HG02938 (cell line): ENCODE results near the gene NEDD8.
A peak's percentile ranks its signal among the peaks of the same experiment; 100 is the strongest.
"Not testable (repeated sequence)": the region's sequence is repeated elsewhere in the genome, so short reads cannot be mapped to it uniquely, and the experiment has no call there.

ENCODE experiments used
- ATAC-seq: cut with Tn5 transposase; IDR thresholded peaks from one replicate; pipeline ENCODE4 v1.9.1; 2021; ENCODE audit warnings: mild to moderate bottlenecking, moderate library complexity; ENCODE audit not compliant: unreplicated experiment

The NEDD8 gene

DNA sequence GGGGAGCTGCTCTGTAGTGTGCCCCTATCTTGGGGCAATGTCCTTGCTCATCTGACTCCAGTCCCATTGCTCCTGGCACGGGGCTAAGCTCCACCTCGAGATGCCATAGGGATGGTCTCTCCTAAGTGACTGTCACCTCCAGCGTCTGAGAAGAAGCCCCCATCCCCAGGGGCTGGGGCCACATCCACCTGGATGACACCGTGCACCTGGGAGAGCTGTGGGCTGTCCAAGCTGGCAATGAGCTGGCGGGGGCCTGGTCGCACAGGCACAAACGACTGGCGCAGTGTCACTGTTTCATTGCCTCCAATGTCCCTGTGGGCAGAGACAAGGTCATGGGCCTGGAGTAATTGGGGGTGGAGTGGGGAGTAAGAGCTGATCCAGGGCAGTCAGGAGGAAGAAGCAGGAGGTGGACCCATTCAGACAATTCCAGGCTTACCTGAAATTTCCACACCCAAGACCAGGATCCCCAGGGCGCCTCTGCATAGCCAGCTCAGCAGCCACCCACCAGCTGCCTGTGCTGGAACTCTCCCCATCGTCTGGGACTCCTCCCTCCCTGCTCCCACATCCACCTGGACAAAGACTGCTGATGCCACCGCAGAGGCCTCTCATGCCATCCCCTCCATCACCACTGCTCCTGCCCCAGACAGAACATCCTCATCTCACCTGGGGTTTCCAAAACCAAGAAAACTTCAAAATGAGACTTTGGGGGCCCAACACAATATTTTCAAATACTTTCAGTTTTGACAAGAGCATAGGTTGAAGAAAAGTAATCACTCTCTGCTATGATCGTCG is 17.3 kb upstream of the NEDD8 start:
- ATAC-seq, result no peak

DNA sequence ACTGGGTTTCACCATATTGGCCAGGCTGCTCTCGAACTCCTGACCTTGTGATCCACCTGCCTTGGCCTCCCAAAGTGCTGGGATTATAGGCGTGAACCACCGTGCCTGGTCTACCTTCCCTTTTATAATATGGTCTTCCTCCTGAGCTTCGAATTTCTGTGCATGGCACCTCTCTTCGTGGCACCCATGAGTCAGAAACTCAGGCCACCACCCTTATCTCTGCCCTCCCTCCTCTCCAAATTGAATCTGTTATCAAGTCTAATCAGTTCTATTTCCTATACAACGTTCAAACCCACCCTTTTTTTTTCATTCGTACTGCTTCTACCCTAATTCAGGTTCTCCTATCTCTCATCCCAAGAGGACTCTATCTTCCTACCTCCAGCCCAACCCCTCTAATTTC is 15.3 kb upstream of the NEDD8 start:
- no peak for ATAC-seq

DNA sequence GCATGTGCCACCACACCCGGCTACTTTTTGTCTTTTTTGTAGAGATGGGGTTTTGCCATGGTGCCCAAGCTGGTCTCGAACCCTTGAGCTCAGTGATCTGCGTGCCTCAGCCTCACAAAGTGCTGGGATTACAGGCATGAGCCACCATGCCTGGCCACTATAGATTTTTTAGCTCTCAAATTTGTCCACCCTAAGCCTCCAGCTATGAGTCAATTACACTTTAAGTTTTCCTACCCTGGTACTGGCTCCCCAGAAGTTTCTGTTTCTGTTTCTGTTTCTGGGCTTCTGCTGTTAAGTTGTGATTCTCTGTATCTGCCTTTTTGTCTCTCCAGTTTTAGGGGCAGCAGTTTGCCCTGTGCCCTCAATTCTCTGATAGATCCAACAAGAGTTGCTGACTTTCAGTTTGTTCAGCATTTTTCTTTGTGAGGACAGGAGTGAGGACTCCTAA is 14.6 kb upstream of the NEDD8 start:
- ATAC-seq, result no peak

DNA sequence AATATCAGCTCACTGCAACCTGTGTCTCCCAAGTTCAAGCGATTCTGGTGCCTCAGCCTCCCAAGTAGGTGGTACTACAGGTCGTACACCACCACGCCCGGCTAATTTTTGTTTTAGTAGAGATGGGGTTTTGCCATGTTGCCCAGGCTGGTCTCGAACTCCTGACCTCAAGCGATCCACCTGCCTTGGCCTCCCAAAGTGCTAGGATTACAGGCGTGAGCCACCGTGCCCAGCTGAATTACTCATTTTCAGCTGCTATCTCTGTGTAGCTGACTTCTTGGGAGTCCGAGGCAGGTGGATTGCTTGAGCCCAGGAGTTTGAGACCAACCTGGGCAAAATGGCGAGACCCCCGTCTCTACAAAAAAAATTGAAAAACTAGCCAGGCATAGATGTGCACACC is 13.2 kb upstream of the NEDD8 start:
- not testable (repeated sequence) for ATAC-seq

DNA sequence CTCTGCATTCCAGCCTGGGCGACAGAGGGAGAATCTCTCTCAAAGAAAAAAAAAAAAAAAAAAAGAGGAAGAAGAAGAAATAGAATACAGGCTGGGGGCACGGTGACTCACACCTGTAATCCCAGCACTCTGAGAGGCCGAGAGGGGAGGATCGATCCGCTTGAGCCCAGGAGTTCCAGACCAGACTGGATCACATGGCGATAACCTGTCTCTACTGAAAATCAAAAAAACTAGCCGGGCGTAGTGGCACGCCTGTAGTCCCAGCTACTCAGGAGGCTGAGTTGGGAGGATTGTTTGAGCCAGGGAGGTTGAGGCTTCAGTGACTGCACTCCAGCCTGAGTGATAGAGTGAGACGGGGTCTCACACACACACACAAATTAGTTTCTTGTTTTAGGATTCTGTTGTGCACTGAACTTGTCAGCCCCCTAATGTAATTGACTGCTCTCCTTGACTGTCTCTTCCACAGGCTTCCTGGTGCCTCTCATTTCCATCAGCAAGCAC is 11.2 kb upstream of the NEDD8 start:
- ATAC-seq, result no peak

DNA sequence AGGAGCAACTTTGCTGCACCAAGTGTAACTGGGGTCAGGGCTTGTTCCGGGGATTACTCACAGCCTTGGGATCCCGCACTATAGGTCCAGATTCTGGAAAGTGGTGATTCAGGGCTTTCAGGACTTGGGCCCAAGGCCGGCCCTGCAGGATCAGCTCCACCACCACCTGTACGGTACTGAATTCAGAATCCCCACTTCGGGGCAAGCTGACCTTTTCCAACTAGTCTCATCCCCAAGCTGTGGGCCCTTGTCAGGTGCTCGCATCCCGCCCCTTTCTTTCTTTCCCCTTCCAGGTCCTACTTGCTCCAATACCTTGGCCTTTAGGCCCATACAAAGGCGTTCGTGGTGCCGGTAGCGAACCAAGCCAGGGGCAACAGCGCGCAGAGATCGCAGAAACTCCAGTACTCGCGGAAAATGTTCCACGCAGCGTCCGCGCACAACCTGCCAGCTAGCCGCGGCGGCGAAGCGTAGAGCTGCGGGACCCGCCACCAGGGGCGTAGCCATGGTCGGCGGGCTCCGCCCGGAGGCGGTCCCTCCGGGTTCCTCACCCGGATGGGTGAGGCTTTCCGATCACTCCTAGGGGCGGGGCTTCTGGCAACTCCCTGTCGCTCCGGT is 9.8 kb upstream of the NEDD8 start:
- peak; percentile 73 for ATAC-seq

DNA sequence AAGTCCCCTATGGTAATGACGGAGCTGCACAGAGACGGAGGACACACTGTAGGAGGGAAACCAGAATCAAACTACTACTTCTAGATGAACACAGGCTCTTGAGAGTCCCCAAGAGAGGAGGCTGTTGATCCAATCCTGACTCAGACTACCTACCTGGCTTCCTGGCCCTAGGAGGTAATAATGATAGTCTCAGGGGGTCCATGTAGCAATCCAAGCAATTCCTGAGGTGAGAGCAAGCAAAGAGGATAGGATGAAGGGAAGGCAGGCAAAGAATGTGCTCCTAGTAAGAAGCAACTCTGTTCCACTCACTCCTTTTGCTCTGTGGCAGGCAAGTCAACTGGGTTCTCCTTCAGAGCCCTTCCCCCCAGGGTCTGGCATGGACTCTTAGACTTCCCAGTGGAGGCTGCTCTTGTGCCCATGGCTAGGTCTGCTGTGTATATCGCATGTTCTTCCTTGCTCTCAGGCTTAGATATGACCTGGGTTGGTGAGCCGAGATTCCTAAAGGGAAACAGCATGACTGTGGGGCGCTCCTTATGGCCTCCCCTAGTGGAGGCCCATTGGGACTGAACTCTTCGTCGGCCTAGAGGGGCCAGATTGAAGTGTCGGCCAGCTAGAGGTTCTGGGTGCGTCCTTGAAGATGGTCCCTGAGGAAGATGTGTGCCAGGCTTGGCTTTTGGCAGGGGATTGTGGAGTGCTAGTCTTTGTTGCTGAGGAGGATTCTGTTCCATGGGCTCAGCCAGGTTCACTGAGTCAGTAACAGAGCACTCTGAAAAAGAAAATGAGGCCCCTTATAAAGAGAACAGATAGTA is 8.1 kb upstream of the NEDD8 start:
- ATAC-seq, result no peak

DNA sequence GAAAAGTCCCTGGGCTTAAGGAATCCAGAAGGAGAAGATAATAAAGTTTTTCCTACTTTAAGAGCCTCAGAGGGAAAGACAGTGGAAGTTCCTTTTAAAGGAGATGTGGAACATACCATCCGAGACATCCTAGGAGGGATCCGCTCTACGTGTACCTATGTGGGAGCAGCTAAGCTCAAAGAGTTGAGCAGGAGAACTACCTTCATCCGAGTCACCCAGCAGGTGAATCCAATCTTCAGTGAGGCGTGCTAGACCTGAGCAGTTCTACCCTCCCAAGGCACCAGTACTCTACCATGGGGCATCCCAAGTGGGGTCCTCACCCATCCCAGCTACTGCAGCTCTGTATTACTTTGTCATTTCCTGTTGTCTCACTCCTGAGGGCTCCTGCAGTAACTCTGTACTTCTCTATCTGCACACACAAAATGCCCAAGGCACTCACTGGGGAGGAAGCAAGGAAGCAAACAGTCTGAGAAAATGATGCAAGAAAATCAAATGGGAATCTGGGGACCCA is 6.4 kb upstream of the NEDD8 start:
- no peak for ATAC-seq

DNA sequence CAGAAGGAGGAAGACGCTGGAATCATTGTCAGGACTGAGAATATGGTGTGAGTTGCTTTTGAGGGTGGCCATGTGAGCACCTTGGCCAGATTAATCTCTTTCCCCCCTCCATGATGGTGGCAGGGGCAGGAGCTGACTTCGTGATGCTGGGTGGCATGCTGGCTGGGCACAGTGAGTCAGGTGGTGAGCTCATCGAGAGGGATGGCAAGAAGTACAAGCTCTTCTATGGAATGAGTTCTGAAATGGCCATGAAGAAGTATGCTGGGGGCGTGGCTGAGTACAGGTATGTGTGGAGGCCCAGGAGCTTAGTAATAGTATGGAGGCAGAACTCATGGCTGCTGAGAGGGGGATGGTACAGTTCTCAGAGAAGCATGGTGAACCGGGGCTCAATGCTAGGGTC is 6.0 kb upstream of the NEDD8 start:
- no peak for ATAC-seq

DNA sequence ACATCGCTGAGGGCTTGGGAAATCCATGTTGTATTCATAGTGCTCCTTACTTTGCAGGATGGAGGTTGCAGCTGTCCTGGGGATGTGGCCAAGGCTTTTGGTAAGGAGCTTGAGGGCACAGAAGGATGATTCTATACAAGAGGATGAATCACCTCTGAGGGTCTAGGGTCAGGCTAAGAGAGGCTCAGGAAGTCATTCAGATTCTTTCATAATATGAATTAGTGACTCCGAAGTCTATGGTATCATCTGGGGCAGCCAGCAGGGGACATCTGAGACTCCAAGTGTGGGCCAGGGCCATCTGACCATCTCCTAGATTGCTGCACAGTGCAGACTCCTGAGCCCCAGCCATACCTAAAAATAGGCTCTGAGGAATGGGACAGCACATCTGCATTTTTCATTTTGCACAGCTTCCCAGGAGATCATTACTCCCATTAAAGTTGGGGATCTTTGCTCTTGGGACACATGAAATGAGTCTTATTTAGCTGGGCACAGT is 5.3 kb upstream of the NEDD8 start:
- no peak for ATAC-seq

DNA sequence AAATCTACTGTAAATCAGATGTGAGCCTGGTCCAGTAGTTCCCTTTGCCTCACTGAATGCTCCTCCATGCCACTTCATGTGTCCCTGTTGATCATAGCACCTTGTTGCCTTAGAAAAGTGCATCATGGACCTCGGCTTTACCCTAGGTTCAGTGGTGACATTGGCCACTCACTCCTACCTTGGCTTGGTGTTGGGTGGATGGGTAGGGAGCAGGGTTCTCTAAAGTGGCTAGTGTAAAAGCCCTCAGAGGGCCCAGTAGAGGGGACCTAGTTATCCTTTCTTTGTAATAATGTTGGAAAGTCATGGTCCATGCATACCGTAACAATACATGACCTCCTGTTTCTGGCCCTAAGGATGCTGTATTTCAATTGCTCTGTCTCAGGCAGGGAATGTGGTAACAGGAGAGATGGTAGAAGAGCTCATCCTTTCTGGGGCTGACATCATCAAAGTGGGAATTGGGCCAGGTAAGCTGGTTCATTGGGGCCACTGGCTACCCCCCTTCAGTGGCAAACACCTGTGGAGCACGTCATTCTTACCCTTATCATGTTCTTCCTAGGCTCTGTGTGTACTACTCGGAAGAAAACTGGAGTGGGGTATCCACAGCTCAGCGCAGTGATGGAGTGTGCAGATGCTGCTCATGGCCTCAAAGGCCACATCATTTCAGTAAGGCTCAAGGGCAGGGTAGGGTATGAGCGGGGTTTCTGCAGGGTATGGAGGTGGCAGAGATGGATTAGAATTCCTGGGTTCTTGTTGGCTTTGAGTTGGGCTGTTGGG is 4.7 kb upstream of the NEDD8 start:
- no peak for ATAC-seq

DNA sequence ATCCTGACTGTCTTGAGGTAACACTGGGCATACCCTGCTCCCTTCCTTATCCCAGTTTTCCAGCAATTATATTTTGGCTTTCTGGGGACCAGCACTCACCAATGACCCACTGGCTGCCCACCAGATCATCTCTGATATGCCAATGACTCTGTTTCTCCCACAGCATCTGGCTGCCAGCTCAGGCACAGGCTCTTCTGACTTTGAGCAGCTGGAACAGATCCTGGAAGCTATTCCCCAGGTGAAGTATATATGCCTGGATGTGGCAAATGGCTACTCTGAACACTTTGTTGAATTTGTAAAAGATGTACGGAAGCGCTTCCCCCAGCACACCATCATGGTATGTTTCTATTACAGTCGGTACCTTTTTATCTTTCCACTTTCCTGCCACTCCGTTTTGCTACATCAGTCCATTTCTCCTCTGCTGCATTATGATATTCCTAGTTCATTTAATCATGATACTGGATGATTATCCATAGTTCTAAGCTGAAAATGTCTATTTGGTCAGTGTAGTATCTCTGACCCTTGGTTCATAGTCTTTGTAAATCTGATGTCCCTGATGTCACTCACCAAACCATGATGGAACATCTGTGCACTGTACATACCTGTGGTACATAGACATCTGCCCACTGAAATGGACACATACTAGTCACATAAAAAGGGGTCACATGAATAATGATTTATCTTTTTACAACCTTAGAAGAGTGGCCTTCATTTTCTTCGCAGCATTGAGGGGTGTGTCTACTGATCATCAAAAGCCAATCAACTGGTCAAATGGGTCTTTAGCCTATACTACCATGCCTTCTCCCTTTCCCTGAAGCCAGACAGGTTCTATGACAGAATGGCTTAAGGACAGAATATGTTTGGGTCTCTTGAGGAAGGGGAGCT is 3.9 kb upstream of the NEDD8 start:
- ATAC-seq, result no peak

DNA sequence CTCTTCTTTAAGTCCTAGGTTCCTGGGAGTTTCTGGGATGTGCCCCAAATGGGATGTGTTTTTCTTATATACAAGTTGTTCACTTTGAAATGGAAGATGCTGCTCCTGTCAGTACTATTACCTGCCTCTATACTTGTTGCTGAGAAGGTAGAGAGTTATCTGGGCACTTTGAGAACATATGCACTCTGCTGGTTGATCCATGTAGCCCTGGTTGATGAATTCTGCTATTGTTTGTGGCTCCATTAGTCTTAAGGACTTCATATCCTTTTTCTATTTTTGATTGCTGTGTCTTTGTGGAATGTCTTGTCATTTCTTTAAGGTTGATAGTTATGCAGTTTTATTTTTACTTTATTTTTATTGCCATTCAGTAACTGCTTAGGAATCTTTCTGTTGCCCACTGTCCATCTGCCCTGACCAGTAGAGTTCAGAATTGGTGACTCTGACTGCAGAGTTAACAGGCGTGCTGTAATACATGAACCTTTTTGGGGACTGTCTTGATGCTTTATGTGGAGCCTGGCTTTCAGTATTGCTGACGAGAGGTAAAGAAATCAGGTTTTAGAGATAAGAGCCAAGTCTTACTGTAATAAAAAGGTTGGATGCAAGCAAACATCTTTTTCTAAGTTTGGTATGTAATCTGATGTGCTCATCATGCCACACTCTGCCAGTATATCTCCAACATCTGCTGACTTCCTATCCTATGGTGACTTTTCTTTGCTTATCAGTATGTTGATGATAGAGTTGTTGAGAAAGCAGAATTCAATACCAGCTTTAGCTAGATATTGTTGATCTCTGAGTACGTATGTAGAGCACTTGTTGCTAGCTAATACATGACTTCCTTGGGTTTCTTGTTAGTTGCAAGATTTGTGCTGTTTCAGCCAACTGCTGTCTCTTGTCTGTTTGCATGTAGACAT is 2.2 kb upstream of the NEDD8 start:
- no peak for ATAC-seq

DNA sequence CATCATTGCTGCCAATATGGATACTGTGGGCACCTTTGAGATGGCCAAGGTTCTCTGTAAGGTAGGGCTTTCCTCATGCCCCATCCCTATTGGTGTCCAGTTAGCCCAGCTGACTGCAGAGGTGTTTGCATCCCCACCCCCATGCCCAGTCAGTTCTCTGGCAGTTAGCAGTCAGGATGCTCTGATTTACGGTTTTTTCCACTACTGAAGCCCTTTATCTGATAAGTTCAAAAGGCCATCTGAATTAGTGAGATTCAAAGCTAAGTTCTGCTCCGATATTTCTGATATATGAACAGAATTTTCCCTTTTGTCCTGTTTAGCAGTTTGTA is 1.3 kb upstream of the NEDD8 start:
- ATAC-seq, result no peak

DNA sequence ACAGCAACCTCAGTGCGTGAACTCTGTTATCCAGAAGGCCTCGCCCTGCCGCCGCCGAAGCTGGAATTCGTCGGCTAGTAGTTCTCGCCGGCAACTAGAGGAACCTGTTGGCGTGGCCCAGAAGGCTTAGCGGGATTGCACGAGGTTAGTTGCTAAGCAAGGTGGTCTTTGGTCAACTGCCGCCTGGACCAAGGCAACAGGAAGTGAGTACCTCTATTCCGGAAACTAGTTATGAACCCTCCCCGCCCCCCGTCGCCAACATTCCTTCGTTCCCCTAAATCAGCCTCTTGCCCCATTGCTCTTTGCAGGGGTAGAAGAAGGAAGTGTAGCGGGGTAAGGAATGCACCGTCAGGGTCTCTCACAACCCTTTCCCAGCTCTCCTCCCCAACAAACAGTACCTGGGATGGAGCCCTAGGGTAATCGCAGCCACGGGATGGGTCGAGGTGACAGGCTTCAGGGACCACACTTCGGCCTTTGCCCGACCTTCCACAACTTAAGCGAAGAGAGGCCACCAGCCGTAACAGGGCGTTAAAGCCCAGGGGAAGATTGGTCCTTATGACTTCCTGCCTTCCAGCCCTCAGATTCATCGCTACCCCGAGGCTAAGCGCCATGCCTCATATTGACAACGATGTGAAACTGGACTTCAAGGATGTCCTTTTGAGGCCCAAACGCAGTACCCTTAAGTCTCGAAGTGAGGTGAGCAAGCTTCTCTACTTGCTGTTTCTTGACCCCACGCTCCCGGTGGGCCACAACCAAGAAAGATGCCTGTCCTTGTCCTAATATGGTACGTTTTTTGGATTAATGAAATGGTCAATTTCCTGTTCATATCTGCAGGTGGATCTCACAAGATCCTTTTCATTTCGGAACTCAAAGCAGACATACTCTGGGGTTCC is 724 bp upstream of the NEDD8 start, which contains the start of gene GMPR2:
Gene GMPR2 (plus strand): TSS at position 285 of the 893 bp plus-strand sequence. CDS start 325 bp downstream, at position 610.
- peak; percentile 53 for ATAC-seq

DNA sequence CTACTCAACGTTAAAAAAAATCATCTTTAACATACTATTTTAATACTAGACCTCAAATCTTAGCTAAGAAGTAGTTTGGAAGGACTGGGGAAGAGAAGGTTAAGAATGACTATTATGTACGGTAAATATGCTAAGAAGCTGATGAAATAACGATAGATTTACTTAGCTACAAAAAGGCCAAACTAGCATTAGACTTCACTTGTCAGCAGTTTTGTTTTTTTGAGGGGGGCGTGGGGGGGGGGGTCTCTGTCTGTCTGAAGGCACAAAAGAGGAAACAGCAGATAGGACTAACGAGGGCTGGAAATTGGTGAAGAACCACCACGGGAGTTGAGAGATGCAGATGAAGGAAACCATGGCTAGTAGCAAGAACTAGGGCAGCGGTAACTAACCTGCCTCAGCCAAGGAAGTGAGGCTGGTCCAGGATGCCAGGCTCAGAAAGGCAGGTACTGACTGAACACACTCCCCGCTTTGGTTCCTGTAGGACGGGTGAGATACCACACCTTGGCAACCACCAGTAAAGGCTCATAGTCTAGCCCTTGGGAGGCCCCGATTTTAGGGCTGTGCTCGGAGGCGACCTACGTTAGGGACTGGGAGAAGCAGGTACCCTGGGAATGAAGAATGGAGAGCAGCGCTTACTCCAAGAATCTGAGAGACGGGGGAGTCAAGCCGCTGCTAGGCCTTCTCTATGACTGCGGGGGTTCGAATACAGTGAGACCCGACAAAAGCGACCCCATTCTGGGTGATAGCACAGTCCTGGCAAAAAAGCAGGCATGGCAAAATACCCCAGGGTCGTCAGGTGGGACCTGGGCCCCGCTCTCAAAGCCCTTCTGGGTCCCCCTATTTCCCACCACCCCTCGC is 675 bp downstream of the NEDD8 start:
- ATAC-seq, result peak; percentile 8
